UCSD-AML1 (cell line): Measurements from ENCODE around the gene ATXN7L3B.
A peak's percentile ranks its signal among the peaks of the same experiment; 100 is the strongest.
"Not testable (repeated sequence)": the region's sequence is repeated elsewhere in the genome, so short reads cannot be mapped to it uniquely, and the experiment has no call there.

Source experiments
- DNase-seq: peaks from one replicate; lab custom pipeline; 2025; ENCODE audit not compliant: unreplicated experiment; lab: John Stamatoyannopoulos, UW

The ATXN7L3B gene, protein sequence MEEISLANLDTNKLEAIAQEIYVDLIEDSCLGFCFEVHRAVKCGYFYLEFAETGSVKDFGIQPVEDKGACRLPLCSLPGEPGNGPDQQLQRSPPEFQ

GRCh38 chr12:74537707-74538385, at the start of gene ATXN7L3B:
TSS of gene ATXN7L3B (plus strand) at chr12:74537835. CDS start at chr12:74538113, 278 bp downstream.
- DNase-seq: peak; percentile 95

DNA sequence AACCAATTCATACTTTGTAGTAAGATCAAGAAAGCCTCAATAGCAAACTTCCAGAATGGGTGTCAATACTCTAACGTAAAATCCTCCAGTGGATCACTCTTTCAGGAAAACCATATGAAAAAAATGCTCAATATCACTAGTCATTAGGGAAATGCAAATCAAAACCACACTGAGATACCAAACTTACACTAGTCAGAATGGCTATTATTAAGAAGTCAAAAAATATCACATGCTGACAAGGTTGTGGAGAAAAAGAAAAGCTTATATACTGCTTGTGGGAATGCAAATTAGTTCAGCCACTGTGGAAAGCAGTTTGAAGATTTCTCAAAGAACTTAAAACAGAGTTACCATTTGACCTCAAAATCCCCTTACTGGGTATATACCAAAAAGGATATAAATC, 49.5 kb upstream of the ATXN7L3B start:
- no peak for DNase-seq

DNA sequence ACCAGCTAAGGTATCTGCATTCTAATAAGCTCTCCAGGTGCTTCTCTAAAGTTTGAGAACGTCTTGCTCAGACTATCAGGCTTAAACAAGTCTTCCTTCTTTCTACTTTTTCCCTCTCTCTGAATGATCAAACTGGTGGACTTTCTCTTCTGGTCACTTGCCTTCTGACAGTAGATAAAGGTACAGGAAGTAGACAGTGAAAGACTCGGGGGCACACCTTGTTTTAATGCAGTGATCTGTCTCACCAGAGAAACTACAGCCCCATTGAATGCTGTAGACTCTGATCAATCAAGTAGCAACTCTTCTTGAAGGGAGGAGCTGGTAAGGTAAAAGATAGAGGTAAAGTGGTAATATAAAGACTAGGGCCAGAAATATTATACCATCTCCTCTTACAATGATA, 48.1 kb upstream of the ATXN7L3B start:
- DNase-seq: no peak

DNA sequence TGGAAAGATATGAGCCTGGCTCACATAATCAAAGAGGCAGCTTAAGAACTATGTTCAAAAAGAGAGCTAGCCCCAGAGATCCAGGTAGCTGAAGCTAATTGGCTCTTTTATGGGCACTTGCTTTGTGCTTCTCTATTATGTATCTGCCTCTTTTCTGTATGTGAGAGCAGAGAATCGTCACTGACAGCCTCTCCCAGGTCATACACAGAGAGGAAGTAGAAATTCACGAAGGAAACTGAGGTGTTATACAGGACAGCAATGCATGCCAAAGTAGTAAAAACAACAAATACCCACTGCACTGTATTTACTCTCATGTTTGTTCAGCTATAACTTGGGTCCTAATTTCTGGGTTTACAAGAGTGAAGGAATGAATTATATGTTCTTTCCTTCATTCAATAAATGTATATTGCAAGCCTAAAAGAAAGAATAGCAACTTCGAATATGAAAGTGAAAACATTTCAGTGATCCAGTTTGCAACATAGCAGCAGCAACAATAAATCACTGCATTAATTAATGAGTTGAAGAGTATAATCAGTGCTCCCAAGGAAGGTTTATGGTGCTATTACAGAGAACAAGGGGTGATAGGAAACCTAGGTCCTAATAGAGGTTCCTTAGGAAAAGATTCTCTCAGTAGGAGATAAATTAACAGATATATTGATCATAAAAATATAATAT, 47.1 kb upstream of the ATXN7L3B start:
- no peak for DNase-seq

DNA sequence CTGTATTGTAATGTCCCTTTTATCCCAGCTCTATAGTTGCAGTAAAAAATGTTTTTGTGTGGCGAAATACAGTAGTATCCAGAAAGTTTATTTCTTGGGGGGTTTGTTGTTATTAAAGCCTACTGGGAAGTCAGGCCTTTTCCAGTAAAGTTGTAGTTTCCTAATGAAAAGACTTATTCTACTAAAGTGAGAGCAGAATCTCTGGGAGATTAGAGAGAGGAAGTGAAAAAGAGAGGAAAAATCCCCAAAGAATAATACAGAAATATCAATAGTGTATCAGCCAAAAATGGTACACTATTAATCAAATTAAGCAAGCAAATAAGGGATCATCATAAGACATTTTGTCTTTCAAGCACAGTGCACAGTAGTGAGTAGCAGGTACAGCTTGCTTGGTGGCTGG, 46.3 kb upstream of the ATXN7L3B start:
- no peak for DNase-seq

DNA sequence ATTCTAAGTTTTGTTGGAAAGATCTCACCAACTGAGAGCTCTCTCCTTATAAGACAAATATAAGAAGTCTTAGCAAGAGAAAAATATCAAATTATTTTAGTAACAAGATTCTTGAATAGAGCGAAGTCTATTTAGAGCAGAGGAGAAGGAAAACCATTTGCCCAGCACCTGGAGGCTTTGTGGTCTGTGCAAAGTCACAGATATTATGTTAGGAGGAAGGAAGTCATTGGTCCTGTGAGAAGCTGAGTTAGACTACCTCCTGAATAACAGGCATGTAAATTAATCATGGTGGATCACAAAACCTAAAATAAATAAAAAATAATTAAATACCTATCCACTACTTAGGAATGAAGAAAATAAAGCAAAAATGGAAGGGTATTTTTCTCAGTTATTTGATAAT, 38.4 kb upstream of the ATXN7L3B start:
- no peak for DNase-seq

DNA sequence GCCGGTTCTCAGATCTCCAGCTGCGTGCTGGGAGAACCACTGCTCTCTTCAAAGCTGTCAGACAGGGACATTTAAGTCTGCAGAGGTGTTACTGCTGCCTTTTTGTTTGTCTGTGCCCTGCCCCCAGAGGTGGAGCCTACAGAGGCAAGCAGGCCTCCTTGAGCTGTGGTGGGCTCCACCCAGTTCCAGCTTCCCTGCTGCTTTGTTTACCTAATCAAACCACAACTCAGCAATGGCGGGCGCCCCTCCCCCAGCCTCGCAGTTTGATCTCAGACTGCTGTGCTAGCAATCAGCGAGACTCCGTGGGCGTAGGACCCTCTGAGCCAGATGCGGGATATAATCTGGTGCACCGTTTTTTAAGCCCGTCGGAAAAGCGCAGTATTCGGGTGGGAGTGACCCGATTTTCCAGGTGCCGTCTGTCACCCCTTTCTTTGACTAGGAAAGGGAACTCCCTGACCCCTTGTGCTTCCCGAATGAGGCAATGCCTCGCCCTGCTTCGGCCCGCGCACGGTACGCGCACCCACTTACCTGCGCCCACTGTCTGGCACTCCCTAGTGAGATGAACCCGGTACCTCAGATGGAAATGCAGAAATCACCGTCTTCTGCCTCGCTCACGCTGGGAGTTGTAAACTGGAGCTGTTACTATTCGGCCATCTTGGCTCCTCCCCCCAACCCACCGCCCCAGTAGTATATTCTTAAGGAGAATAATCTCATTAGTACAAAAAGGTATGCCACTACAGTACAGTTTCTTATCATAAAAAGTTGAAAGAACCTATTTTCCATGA, 28.6 kb upstream of the ATXN7L3B start:
- DNase-seq: not testable (repeated sequence)

GRCh38 chr12:74509886-74510285, 27.7 kb upstream of the ATXN7L3B start:
- no peak for DNase-seq

DNA sequence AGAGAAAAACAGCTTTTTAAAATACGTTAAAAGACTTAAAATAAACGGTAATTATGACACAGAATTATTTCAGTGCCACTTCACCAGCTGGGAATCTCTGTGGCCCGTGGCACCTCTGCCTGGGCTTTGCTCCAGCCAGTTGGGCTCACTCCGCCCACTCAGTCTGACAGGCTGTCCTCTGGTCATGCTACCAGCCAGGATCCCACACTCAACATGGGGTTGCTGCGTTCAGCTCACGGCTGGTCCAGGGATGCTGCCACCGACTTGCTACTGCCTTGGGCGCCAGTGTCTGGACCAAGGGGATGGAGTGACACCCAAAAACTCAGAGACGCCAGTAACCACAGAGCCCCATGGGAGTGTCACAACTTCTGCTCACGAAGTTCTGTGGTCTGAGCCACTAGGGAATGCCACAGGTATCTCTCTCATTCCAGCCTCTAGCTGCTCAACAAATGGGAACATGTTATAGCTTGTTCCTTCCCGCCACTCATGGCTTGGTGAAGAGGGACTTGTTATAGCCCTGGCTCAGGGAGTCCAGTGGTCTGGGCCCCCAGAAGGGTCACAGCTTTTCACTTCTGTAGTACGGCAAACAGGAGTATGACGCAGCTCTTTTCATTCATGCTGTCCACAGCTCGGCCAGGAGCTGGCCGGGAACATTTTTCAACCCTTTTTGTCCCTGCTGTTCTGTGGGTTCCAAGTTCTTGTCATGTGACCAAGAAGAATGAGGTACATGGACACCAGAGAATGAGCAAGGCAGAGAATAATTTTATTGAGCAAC, 23.4 kb upstream of the ATXN7L3B start:
- no peak for DNase-seq

DNA sequence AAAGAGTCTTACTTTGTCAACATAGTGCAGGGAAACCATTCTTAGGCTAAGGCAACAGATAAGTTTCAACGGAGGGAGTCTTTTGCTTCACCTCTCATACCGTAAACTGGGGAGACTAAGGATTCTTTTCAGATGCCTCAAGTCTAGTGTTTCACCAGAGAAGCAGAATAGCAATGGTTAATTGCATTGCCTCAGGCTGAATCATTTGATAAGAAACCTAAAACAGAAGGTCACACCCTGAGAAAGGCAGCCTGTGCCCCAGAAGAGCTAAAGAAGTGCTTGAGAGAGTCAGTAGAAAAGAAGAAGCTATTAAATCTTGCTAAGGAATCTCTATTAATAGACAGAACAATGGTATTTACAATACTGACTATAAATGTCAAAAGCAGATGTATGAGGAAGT, 21.8 kb upstream of the ATXN7L3B start:
- no peak for DNase-seq

GRCh38 chr12:74526535-74526934, 11.1 kb upstream of the ATXN7L3B start:
- DNase-seq: no peak

GRCh38 chr12:74527491-74527890, 10.1 kb upstream of the ATXN7L3B start:
- DNase-seq: no peak

DNA sequence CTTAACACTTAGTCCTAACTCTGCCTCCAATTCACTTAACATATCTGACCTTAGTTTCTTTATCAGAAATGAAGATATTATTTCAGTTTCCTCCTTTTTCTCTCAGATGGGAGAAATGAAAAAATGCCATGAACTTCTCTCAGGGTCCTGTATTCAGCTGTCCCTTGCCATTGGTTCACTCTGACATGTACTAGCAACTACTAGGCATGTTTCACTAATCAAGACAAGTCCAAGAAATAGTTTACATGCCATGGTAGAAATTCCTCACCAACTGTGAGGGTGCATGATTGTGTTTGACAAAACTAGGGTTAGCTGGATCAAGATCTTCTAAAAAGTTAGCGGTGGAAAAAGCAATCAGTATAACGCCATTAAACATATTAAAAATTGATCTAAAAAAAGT, 7.0 kb upstream of the ATXN7L3B start:
- DNase-seq: no peak

GRCh38 chr12:74535536-74535935, 2.1 kb upstream of the ATXN7L3B start:
- peak; percentile 3 for DNase-seq

DNA sequence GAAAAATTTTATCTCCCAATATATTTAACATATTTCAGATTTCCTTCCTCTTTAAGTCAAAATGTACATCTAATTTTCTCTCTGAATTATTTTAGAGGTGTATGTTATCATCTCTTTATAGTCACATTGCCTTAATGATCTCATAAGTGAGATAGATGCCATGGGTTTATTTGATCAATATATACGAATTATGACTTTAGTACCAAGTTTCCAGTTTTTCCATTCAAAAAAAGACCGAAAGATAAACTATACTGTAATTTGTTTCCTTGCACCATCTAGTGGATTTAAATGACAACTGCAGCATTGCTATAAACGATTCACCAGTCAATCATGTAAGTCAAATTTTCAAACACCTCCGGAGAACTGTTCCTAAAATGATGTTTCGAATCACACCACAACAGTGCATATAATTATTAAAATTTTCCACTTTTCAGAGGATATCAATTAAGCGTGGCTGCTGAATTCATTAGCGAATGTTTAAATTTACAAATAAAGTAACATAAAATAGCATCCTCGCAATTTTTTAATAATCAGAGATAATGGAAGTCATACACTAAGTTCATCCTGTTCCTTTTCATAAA, 419 bp upstream of the ATXN7L3B start:
- DNase-seq: no peak

DNA sequence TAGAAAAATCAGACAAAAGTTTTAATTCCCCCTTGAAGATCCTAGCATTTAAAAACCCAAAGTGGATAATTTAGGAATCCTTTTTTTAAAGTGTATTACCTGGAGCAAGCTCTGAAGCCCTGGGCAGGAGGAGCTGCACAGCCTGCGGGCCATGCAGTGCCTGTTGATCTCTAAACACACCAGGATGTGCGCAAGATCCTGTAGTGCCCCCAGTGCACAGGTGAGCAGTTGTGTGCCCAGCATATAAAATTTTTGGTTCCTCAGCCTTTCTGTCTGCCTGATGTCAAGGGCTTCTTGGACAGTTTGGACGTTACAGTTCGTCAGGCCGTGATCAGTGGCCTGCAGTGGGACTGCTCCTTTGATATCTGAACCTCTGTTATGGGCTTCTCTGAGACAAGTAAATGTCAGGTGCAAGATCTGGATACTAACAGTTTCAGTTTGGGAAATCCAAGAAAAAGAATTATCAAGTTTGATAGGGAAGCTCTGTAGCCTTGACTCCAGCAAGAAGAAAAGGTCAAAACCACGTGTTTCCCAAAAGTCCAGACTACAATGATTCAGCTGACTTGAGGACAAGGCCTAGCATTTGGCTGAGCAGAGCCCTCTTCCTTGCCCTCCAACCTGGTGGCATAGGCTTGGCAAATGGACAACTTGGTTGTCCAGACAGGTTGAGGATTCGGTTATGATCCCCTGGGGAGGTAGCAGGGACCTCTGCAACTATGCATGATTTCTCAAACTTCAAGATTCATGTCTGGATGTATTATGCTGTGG, 1.0 kb downstream of the ATXN7L3B start:
- peak; percentile 15 for DNase-seq

DNA sequence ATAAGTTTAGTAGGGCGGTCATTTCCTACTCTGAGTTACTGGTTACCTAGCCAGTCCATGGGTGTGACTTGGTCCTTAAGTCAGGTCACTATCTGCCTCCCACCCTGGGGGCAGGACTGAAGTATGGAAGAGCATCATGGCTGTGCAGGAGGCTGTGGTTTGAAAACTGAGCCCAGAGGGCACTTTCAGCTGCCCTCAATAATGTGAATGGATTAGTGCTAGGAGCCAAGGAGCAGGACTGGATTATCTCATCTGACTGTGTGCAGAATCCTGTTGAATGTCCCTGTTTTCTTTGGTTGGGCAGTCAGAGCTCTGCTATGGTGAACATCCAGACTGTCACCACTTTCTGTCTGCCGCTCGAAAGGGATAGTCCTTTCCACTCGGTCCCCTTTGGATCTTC, 1.6 kb downstream of the ATXN7L3B start:
- DNase-seq: peak; percentile 11

- DNase-seq: no peak
Observed at GRCh38 chr12:74539765-74540526, 2.3 kb downstream of the ATXN7L3B start.

- DNase-seq: no peak
Observed at GRCh38 chr12:74541074-74541473, 3.4 kb downstream of the ATXN7L3B start.
